Mesothelial cell of epicardium (in vitro differentiated cells): ENCODE measurements around the gene SPATC1L. TPM values are rescaled to one million over a fixed set of nuclear protein-coding genes. Genes with fewer than 3 reads are reported as not detected.

ENCODE experiments used
- DNase-seq, 2 experiments: peaks; one replicate each; pipeline ENCODE4 v3.0.0; 2021; ENCODE audit warnings: low spot score in 2 of 2; ENCODE audit not compliant: unreplicated experiment in 2 of 2
- H3K27ac Mint-ChIP-seq: 2 replicates; pipeline ENCODE4 v1.8.0; 2021; ENCODE audit warnings: mixed read lengths
- H3K27me3 Mint-ChIP-seq: 2 replicates; pipeline ENCODE4 v1.8.0; 2021; ENCODE audit warnings: low read depth, mixed read lengths
- H3K36me3 Mint-ChIP-seq: 2 replicates; pipeline ENCODE4 v1.8.0; 2021; ENCODE audit warnings: mixed read lengths
- H3K4me1 Mint-ChIP-seq: 2 replicates; pipeline ENCODE4 v1.8.0; 2021; ENCODE audit warnings: mixed read lengths
- H3K4me3 Mint-ChIP-seq: 2 replicates; pipeline ENCODE4 v1.8.0; 2021; ENCODE audit warnings: mild to moderate bottlenecking, moderate library complexity, mixed read lengths
- H3K9me3 Mint-ChIP-seq: 2 replicates; pipeline ENCODE4 v1.8.0; 2021; ENCODE audit warnings: mixed read lengths
- CTCF ChIP-seq: fragments of 200-600 bp; sonication (generic); IDR thresholded peaks from one replicate; pipeline ENCODE4 v1.5.0; 2021; ENCODE audit warnings: antibody characterized with exemption; ENCODE audit not compliant: unreplicated experiment
- total RNA-seq: library from RNA; stranded (reverse); gene quantifications from 3 replicates; pipeline ENCODE4 v1.2.1, GENCODE V29; 2021

SPATC1L gene
- total RNA-seq, 1 donor from 2014 or later = 28.1 TPM

- no peak for TF ChIP-seq CTCF
- H3K27ac Mint-ChIP-seq = no peak overlapping the region
- no peak overlapping the region for H3K4me3 Mint-ChIP-seq
- peaks cover 14% of the 10 kb centered on the region for H3K36me3 Mint-ChIP-seq
- H3K4me1 Mint-ChIP-seq = no peaks in the 10 kb centered on the region
- H3K27me3 Mint-ChIP-seq = no peaks in the 10 kb centered on the region
- peak; percentile 12 to 34 for DNase-seq
- no peaks in the 10 kb centered on the region for H3K9me3 Mint-ChIP-seq
These were observed 64.5 kb downstream of the SPATC1L start for GRCh38 chr21:46119637-46120271.

GRCh38 chr21:46119144-46119636 is 65.1 kb downstream of the SPATC1L start:
- H3K9me3 Mint-ChIP-seq = no peaks in the 10 kb centered on the region
- no peaks in the 10 kb centered on the region for H3K27me3 Mint-ChIP-seq
- H3K27ac Mint-ChIP-seq = no peak overlapping the region
- peaks cover 17% of the 10 kb centered on the region for H3K36me3 Mint-ChIP-seq
- TF ChIP-seq CTCF = no peak
- no peaks in the 10 kb centered on the region for H3K4me1 Mint-ChIP-seq
- DNase-seq = peak; percentile 17 to 36
- H3K4me3 Mint-ChIP-seq = no peak overlapping the region

- no peak for TF ChIP-seq CTCF
- H3K27ac Mint-ChIP-seq = no peak overlapping the region
- H3K36me3 Mint-ChIP-seq = peaks cover 21% of the 10 kb centered on the region
- no peaks in the 10 kb centered on the region for H3K9me3 Mint-ChIP-seq
- DNase-seq = peak; percentile 16 to 34
- no peak overlapping the region for H3K4me3 Mint-ChIP-seq
- H3K27me3 Mint-ChIP-seq = no peaks in the 10 kb centered on the region
- H3K4me1 Mint-ChIP-seq = no peaks in the 10 kb centered on the region
These were observed 65.7 kb downstream of the SPATC1L start for GRCh38 chr21:46118316-46119143.

- H3K4me3 Mint-ChIP-seq = no peak overlapping the region
- H3K36me3 Mint-ChIP-seq = peaks cover 22% of the 10 kb centered on the region
- peak; percentile 18 to 25 for DNase-seq
These were observed 66.5 kb downstream of the SPATC1L start for GRCh38 chr21:46117586-46118315.

More at GRCh38 chr21:46117586-46118315, 66.5 kb downstream of the SPATC1L start:
- no peak for TF ChIP-seq CTCF
- Mint-ChIP-seq H3K27ac (no peak overlapping the region), H3K4me1 (no peaks in the 10 kb centered on the region), H3K9me3 (no peaks in the 10 kb centered on the region), H3K27me3 (no peaks in the 10 kb centered on the region)
